DMS153 (cell line): ENCODE results near the gene PLCB4.

ENCODE experiments used
- DNase-seq: peaks from one replicate; lab custom pipeline; 2025; lab: John Stamatoyannopoulos, UW

The PLCB4 gene

GRCh38 chr20:9223296-9223695 lies 154.4 kb downstream of the PLCB4 start:
- no peak for DNase-seq

GRCh38 chr20:9225879-9226278 lies 157.0 kb downstream of the PLCB4 start:
- no peak for DNase-seq

- no peak for DNase-seq
Observed at GRCh38 chr20:9227896-9228615, 159.2 kb downstream of the PLCB4 start.

- DNase-seq: no peak
Observed at GRCh38 chr20:9228774-9229450, 160.0 kb downstream of the PLCB4 start.

GRCh38 chr20:9230406-9230805 lies 161.5 kb downstream of the PLCB4 start:
- DNase-seq: no peak

- no peak for DNase-seq
Observed at GRCh38 chr20:9233804-9234203, 164.9 kb downstream of the PLCB4 start.

- no peak for DNase-seq
Observed at GRCh38 chr20:9235518-9235917, 166.6 kb downstream of the PLCB4 start.

GRCh38 chr20:9236458-9236857 lies 167.6 kb downstream of the PLCB4 start:
- no peak for DNase-seq

GRCh38 chr20:9241232-9241692 lies 172.4 kb downstream of the PLCB4 start:
- peak; percentile 57 for DNase-seq

- DNase-seq: no peak
Observed at GRCh38 chr20:9241721-9242427, 173.0 kb downstream of the PLCB4 start.

GRCh38 chr20:9243986-9244385 lies 175.1 kb downstream of the PLCB4 start:
- no peak for DNase-seq

GRCh38 chr20:9244811-9245210 lies 175.9 kb downstream of the PLCB4 start:
- no peak for DNase-seq

GRCh38 chr20:9246731-9247130 lies 177.8 kb downstream of the PLCB4 start:
- no peak for DNase-seq

GRCh38 chr20:9250511-9250910 lies 181.6 kb downstream of the PLCB4 start:
- no peak for DNase-seq

- no peak for DNase-seq
Observed at GRCh38 chr20:9253006-9253539, 184.2 kb downstream of the PLCB4 start.

GRCh38 chr20:9255171-9255570 lies 186.3 kb downstream of the PLCB4 start:
- no peak for DNase-seq

GRCh38 chr20:9256393-9256792 lies 187.5 kb downstream of the PLCB4 start:
- no peak for DNase-seq

GRCh38 chr20:9258901-9259300 lies 190.0 kb downstream of the PLCB4 start:
- no peak for DNase-seq

GRCh38 chr20:9260027-9260426 lies 191.1 kb downstream of the PLCB4 start:
- no peak for DNase-seq

GRCh38 chr20:9261781-9262180 lies 192.9 kb downstream of the PLCB4 start:
- no peak for DNase-seq

GRCh38 chr20:9262653-9263194 lies 193.8 kb downstream of the PLCB4 start:
- no peak for DNase-seq

GRCh38 chr20:9269280-9269971 lies 200.5 kb downstream of the PLCB4 start:
- no peak for DNase-seq
